ENCODE results near the gene VEGFC.

DNA sequence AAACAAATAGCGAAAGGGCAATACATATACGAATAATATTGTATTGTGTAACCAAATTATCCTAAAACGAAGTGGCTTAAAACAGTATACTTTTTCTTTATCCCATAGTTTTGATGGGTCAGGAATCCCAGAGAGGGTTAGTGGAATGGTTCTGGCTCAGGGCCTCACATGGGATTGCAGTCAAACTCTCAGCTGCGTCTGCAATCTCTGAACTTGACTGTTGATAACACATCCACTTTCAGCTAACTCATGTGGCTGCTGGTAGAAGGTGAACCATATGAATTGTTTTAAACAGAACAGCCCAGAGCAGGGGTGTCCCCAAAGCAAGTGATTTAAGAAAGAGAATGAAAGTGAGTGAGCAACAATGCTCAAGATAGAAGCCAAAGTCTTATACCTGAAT, 127.8 kb downstream of the VEGFC start:
- TF ChIP-seq, protein P1, sequence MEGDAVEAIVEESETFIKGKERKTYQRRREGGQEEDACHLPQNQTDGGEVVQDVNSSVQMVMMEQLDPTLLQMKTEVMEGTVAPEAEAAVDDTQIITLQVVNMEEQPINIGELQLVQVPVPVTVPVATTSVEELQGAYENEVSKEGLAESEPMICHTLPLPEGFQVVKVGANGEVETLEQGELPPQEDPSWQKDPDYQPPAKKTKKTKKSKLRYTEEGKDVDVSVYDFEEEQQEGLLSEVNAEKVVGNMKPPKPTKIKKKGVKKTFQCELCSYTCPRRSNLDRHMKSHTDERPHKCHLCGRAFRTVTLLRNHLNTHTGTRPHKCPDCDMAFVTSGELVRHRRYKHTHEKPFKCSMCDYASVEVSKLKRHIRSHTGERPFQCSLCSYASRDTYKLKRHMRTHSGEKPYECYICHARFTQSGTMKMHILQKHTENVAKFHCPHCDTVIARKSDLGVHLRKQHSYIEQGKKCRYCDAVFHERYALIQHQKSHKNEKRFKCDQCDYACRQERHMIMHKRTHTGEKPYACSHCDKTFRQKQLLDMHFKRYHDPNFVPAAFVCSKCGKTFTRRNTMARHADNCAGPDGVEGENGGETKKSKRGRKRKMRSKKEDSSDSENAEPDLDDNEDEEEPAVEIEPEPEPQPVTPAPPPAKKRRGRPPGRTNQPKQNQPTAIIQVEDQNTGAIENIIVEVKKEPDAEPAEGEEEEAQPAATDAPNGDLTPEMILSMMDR (IDR thresholded peaks at IDR 0.05), result no peak
- TF ChIP-seq POLR2AphosphoS5 (IDR thresholded peaks at IDR 0.05) (no peak), POLR2A (IDR thresholded peaks at IDR 0.05) (no peak)
